GM12872 (cell line): Measurements from ENCODE around the gene TUBB8B.
"Not testable (repeated sequence)": the region's sequence is repeated elsewhere in the genome, so short reads cannot be mapped to it uniquely, and the experiment has no call there.

ENCODE experiments used
- CTCF ChIP-seq: IDR thresholded peaks from 3 replicates; pipeline ENCODE4 v1.5.1; 2011; ENCODE audit warnings: low read depth, mild to moderate bottlenecking, low read length, moderate library complexity; ENCODE audit not compliant: insufficient read depth

Gene TUBB8B

GRCh38 chr18:49176-49665 lies at the start of gene TUBB8B:
TSS of gene TUBB8B (minus strand) at chr18:49615. CDS start at chr18:49557, 58 bp downstream.
- TF ChIP-seq CTCF: not testable (repeated sequence)

- TF ChIP-seq CTCF: peak; percentile 67
These were observed 48.0 kb upstream of the TUBB8B start for GRCh38 chr18:97252-97914.

GRCh38 chr18:96101-96766 lies 46.8 kb upstream of the TUBB8B start:
- 0 out of 3 replicates have a peak, but pooled peaks have one; percentile 5 for TF ChIP-seq CTCF
